HFFc6 (cell line): Measurements from ENCODE around the gene DPP8. TPM values are rescaled to one million over a fixed set of nuclear protein-coding genes. Genes with fewer than 3 reads are reported as not detected.

Experiments used
- DNase-seq: peaks from one replicate; pipeline ENCODE4 v3.0.0-alpha.2; 2018
- H3K27ac Mint-ChIP-seq: 2 replicates; pipeline ENCODE4 v1.8.0; 2020; ENCODE audit warnings: mild to moderate bottlenecking, mixed read lengths
- H3K27me3 Mint-ChIP-seq: 2 replicates; pipeline ENCODE4 v1.8.0; 2021; ENCODE audit warnings: mild to moderate bottlenecking, moderate library complexity, mixed read lengths; ENCODE audit not compliant: insufficient read depth
- H3K36me3 Mint-ChIP-seq: 2 replicates; pipeline ENCODE4 v1.8.0; 2021; ENCODE audit warnings: low read depth, mixed read lengths
- H3K4me1 Mint-ChIP-seq: 2 replicates; pipeline ENCODE4 v1.8.0; 2020; ENCODE audit warnings: low read depth, mixed read lengths
- H3K4me3 Mint-ChIP-seq: 2 replicates; pipeline ENCODE4 v1.8.0; 2020; ENCODE audit warnings: mild to moderate bottlenecking, moderate library complexity, mixed read lengths
- H3K9me3 Mint-ChIP-seq: 2 replicates; pipeline ENCODE4 v1.8.0; 2020; ENCODE audit warnings: mild to moderate bottlenecking, mixed read lengths
- CTCF ChIP-seq: fragments of 200-600 bp; sonication (generic); IDR thresholded peaks from 2 replicates; pipeline ENCODE4 v1.5.0; 2021; ENCODE audit warnings: antibody characterized with exemption, mild to moderate bottlenecking
- total RNA-seq, 6 experiments: library from RNA; stranded (reverse); fragmentation: NEBNext Ultra II Directional; extraction: Animal tissue kit (Norgen Biotek cat#: 25700); gene quantifications; 2 replicates in 1 of 6; 3 replicates in 5 of 6; pipeline ENCODE4 v1.2.3, GENCODE V29; 2021

The DPP8 gene
- total RNA-seq, 6 experiments from 2014 or later = 24.9 to 34.9 (median 30.9) TPM

GRCh38 chr15:65413051-65413759 lies 104.3 kb downstream of the DPP8 start:
- DNase-seq = no peak
- Mint-ChIP-seq H3K4me1 (peaks cover 21% of the 10 kb centered on the region), H3K27ac (no peak overlapping the region), H3K9me3 (no peaks in the 10 kb centered on the region), H3K36me3 (no peaks in the 10 kb centered on the region), H3K27me3 (peaks cover 21% of the 10 kb centered on the region), H3K4me3 (no peak overlapping the region)
- TF ChIP-seq CTCF = no peak

- H3K9me3 Mint-ChIP-seq = no peaks in the 10 kb centered on the region
- TF ChIP-seq CTCF = no peak
- peaks cover 25% of the 10 kb centered on the region for H3K4me1 Mint-ChIP-seq
- H3K27me3 Mint-ChIP-seq = peaks cover 18% of the 10 kb centered on the region
- no peak overlapping the region for H3K27ac Mint-ChIP-seq
- H3K36me3 Mint-ChIP-seq = no peaks in the 10 kb centered on the region
- no peak overlapping the region for H3K4me3 Mint-ChIP-seq
- no peak for DNase-seq
Observed at GRCh38 chr15:65412556-65412955, 104.9 kb downstream of the DPP8 start.

- no peak for DNase-seq
- H3K27ac Mint-ChIP-seq = no peak overlapping the region
- no peak overlapping the region for H3K4me3 Mint-ChIP-seq
- TF ChIP-seq CTCF = no peak
- no peaks in the 10 kb centered on the region for H3K36me3 Mint-ChIP-seq
- H3K9me3 Mint-ChIP-seq = no peaks in the 10 kb centered on the region
- peaks cover 10% of the 10 kb centered on the region for H3K27me3 Mint-ChIP-seq
- H3K4me1 Mint-ChIP-seq = peaks cover 25% of the 10 kb centered on the region
Observed at GRCh38 chr15:65411465-65412071, 105.9 kb downstream of the DPP8 start.

- no peak for TF ChIP-seq CTCF
- H3K27me3 Mint-ChIP-seq = peaks cover 5% of the 10 kb centered on the region
- H3K36me3 Mint-ChIP-seq = no peaks in the 10 kb centered on the region
- H3K4me1 Mint-ChIP-seq = peaks cover 25% of the 10 kb centered on the region
- no peak for DNase-seq
- no peaks in the 10 kb centered on the region for H3K9me3 Mint-ChIP-seq
- H3K4me3 Mint-ChIP-seq = no peak overlapping the region
- no peak overlapping the region for H3K27ac Mint-ChIP-seq
Observed at GRCh38 chr15:65410972-65411371, 106.5 kb downstream of the DPP8 start.

GRCh38 chr15:65410036-65410435 lies 107.5 kb downstream of the DPP8 start:
- no peak for DNase-seq
- H3K36me3 Mint-ChIP-seq = no peaks in the 10 kb centered on the region
- no peak overlapping the region for H3K27ac Mint-ChIP-seq

More at GRCh38 chr15:65410036-65410435, 107.5 kb downstream of the DPP8 start:
- Mint-ChIP-seq H3K4me1 (peaks cover 25% of the 10 kb centered on the region), H3K9me3 (no peaks in the 10 kb centered on the region), H3K4me3 (no peak overlapping the region), H3K27me3 (peaks cover 2% of the 10 kb centered on the region)
- no peak for TF ChIP-seq CTCF
